HS-5 (cell line): ENCODE results near the gene TRIM61.
"Not testable (repeated sequence)": the region's sequence is repeated elsewhere in the genome, so short reads cannot be mapped to it uniquely, and the experiment has no call there.

Experiments
- DNase-seq: peaks from one replicate; pipeline ENCODE4 v3.0.0-alpha.2; 2012; ENCODE audit warnings: low read depth

Gene TRIM61

DNA sequence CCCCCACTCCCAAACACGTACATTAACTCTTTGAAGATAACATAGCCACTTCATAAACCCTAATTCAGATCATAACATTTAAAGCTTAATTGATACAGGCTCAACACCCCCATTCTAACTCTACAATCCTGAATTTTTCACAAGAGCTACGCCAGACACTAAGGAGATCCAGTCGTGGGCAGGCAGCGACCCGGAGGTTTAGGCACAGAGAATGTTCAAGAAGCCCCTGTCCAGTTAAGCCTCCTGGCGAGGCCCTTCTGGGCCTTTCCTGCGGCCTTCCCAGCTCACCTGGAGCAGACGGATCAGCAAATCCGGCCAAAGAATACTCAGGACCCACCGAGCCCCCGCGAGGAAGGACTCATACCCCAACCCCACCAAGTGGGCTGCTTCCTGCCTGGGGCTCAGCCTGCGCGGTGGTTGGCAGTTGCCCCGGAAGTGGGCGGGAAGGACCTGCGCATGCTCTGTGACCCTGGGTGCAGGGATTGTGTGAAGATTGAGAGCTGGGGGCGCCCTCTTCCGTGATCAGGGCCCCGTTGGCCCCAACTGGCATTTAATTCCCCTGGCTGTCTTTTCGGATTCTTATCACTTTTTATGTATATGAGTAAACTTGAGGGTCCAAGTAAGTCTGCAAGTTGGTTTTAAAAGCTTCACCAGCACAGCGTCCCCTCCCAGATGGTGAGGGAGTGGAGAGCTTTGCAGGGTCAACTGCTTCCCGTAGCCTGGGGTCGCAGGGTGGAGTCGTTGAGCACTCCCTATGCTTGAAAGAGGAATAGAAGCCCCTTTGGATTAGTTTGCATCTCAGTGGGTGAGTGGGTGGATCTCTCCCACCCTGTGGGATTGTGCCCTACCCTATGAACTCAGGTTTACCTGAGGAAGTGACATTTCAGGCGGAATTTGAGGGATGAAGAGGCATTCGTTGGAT, at the start of gene TRIM61:
Gene TRIM61, minus strand, starts transcription at position 415 of the 922 bp plus-strand sequence. CDS start 7,655 bp downstream, outside the sequence.
- DNase-seq: no peak

DNA sequence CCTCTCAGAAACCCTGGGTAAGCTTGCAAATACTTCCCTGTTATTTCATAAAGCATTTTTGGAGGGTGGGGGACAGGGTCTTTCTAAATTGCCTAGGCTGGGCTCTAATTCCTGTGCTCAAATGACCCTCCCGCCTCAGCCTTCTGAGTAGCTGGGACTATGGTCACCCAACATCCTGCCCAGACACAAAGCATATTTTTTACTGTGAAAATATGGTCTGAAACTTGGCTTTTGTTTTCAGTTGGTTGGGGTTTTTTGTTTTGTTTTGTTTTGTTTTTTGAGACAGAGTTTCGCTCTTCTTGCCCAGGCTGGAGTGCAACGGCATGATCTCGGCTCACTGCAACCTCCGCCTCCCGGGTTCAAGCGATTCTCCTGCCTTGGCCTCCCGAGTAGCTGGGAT, 48.3 kb upstream of the TRIM61 start:
- DNase-seq: not testable (repeated sequence)

DNA sequence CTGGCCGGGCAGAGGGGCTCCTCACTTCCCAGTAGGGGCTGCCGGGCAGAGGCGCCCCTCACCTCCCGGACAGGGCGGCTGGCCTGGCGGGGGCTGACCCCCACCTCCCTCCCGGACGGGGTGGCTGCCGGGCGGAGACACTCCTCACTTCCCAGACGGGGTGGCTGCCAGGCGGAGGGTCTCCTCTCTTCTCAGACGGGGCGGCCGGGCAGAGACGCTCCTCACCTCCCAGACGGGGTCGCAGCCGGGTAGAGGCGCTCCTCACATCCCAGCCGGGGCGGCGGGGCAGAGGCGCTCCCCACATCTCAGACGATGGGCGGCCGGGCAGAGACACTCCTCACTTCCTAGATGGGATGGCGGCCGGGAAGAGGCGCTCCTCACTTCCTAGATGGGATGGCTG, 42.5 kb upstream of the TRIM61 start:
- DNase-seq: not testable (repeated sequence)

DNA sequence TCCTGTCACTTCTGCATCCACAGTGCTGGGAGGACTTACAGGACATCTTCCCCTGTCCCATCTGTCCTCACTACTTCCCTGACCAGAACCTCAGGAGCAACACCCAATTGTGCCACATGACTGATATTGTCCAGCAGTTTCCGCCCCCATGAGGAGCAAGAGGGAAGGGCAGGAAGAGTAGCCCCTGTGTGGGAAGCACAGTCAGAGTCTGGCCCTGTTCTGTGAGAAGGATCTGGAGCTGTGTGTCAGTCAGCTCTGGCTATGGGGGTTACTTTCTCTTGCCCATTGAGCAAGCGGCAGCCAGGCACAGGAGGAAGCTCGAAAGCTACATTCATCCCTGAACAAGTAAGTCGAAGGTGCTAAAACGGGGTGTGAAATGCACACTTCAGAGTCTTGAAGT, 39.5 kb upstream of the TRIM61 start:
- no peak for DNase-seq

DNA sequence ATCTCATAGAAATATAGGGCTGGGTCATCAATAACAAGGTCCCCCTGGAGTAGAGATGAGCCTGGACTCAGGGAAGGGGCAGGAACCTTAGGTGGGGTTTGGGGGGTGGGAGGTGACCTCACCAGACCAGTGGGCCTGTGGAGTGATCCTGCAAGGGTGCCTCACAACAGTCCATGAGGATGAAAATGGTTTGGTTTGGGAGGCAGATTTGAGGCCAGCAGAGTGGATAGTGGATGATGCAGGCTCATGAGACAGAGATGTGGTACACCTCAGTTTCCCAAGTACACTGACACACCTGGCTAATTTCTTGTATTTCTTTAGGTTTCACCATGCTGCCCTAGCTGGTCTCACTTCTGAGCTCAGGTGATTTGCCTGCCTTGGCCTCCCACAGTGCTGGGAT, 36.2 kb upstream of the TRIM61 start:
- no peak for DNase-seq

DNA sequence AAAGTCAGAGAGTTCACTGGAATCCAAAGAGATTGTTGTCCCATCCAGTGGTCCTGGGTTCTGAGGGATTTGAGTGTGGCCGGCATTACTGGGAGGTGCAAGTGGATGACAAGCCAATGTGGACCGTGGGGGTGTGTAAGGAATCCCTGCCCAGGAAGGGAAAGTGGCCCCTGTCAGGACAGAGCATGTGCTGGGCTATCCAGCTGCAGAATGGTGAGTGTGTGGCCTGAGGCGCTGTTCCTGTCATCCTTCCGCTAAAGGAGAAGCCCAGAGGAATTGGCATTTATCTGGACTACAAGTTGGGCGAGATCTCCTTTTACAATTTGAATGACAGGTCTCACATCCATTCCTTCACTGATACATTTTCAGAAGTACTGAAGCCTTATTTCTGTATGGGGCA, 33.9 kb upstream of the TRIM61 start:
- DNase-seq: no peak

DNA sequence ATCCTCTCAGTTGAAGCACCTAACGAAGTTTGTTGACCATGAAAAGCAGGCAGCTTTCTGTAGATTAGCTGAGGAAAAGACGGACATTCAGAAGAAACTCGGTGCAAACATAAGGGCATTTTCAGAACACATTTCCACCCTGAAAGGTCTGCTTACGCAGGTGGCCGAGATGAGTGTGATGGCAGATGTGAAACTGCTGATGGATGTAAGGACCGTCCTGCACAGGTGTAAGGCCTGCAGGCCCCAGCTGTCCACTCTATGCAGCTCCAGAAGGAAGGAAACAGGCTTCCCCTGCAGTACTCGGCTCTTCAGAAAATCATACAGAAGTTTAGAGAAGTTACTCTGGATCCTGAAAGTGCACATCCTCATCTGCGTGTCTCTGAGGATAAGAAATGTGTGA, 33.5 kb upstream of the TRIM61 start:
- DNase-seq: no peak

DNA sequence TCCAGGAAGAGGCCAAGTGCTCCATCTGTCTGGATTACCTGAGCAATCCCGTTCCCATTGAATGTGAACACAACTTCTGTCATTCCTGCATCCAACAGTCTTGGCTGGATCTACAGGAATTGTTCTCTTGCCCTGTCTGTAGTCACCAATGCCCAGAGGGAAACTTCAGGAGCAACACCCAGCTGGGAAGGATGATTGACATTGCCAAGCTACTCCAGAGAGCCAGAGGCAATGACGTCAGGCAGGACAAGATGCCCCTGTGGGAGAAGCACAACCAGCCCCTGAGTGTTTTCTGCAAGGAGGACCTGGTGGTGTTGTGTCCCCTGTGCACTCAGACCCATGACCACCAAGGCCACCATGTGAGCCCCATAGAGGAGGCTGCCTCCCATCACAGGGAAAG, 33.0 kb upstream of the TRIM61 start:
- DNase-seq: no peak

DNA sequence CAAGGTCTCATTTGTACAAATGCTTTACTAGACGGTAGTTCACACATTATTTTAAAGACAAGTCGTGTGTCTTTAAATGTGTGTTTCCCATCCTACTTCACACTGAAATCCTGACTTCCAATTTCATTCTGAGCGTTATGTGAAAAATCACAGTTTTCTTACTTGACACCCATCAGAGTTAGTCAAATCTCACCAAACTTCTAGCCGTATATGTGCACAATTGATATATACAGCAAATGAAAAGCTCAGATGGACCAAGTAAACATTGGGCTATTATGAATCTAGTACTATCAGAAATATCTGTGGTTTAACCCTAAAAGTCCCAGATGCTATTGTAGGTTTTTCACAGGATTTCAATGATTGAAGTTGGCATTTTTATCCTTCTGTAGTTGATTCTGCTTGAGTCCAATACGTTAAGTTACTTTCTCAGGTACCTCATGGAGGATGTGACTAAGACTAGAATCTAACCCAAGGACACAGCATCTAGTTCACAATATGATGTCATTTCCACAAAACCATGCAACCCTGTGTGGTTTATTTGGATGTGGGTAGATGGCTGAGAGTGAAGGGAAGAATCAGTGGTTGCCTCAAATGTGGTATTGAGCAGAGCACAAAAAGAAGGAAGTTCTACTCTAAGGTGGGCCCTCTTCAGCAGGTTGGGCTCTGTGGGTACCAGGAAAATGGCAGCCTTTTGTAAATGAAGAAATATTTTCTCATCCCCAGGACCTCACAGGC, 32.2 kb upstream of the TRIM61 start:
- no peak for DNase-seq

DNA sequence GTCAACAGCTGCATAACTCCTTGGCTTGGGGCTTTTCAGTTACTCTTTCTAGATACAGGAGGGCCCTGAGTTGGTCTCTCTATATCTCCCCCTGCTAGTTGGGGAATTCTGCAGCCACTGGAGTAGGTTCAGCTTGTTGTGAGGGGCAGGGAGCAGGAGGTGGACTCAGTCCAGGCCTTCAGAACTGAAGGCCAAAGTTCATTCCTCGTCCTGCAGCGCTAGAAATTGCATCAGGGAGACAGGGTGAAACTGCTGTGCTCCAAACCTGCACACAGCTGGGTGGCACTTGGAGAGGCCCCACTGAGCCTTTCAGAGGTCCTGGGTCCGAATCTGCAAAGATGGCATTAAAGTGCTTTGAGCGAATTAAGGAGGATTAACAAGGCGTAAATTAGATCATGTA, 29.4 kb upstream of the TRIM61 start:
- no peak for DNase-seq

DNA sequence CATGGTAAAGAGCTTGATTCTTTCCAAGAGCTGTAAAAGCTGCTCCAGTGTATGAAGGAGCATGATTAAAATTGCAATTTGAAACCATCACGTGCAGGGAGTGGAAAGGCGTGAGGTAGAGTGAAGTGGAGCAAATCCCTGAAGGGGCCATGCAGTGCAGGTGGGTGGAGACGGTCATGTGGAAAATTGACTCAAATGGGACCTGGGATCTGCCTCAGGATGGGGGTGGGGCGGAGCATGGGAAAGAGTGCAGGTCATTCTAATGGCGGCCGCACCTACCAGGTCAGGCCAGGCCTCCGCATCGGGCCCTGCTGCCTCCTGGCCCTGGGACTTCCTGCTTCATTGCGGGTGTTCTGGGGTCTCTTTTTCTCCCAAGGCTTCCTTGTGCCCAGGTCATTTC, 29.0 kb upstream of the TRIM61 start:
- DNase-seq: no peak

DNA sequence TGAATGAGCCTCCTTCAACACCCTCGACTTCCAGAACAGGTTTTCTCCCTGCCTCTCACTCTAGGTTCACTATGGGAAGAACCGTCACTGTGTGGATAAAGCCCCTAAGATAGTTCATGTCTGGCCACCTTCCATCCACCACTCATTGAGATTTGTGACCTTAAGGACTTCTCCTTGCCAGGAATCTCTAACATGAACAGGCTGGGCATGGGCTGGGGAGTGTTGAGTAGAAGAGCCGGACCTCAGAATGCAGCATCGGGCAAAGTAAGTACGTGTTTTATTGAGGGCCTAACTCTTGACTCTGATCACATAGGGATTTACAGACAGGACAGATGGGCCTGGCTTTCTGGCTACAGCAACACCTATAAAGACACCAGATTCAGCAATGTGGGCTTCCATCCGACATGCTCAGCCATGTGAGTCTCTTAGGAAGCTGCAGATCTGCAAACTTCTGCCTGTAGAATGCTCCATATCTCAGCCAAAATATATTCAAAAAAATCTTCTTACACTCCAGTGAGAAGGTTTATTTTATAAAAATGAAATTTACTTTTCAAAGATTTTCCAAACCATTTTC, 28.0 kb upstream of the TRIM61 start:
- DNase-seq: no peak

DNA sequence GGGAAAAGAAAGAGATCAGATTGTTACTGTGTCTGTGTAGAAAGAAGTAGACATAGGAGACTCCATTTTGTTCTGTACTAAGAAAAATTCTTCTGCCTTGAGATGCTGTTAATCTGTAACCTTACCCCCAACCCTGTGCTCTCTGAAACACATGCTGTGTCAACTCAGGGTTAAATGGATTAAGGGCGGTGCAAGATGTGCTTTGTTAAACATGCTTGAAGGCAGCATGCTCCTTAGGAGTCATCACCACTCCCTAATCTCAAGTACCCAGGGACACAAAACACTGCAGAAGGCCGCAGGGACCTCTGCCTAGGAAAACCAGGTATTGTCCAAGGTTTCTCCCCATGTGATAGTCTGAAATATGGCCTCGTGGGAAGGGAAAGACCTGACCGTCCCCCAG, 24.5 kb upstream of the TRIM61 start:
- not testable (repeated sequence) for DNase-seq

DNA sequence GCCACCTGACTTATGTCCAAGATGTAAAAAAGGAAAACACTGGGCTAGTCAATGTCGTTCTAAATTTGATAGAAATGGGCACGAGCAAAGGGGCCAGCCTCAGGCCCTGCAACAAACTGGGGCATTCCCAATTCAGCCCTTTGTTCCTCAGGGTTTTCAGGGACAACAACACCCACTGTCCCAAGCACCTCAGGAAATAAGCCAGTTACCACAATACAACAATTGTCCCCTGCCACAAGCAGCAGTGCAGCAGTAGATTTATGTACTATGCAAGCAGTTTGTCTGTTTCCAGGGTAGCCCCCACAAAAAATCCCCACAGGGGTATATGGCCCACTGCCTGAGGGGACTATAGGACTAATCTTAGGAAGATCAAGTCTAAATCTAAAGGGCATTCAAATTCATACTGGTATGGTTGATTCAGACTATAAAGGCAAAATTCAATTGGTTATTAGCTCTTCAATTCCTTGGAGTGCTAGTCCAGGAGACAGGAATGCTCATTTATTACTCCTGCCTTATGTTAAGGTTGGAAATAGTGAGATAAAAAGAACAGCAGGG, 21.1 kb upstream of the TRIM61 start:
- DNase-seq: not testable (repeated sequence)

DNA sequence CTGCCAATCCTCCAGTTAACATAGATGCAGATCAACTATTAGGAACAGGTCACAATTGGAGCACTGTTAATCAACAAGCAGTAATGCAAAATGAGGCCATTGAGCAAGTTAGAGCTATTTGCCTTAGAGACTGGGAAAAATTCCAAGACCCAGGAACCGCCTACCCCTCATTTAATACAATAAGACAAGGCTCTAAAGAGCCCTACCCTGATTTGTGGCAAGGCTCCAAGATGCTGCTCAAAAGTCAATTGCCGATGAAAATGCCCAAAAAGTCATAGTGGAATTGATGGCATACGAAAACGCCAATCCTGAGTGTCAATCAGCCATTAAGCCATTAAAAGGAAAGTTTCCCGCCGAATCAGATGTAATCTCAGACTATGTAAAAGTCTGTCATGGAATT, 20.5 kb upstream of the TRIM61 start:
- no peak for DNase-seq

DNA sequence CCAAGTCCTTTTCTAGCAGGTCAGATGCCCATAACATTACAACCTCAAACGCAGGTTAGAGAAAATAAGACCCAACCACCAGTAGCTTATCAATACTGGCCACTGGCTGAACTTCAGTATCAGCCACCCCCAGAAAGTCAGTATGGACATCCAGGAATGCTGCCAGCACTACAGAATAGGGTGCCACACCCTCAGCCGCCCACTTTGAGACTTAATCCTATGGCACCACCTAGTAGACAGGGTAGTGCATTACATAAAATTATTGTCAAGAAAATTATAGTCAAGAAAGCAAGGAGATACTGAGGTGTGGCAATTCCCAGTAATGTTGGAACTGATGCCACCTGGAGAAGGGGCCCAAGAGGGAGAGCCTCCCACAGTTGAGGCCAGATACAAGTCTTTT, 19.9 kb upstream of the TRIM61 start:
- DNase-seq: peak; percentile 4

DNA sequence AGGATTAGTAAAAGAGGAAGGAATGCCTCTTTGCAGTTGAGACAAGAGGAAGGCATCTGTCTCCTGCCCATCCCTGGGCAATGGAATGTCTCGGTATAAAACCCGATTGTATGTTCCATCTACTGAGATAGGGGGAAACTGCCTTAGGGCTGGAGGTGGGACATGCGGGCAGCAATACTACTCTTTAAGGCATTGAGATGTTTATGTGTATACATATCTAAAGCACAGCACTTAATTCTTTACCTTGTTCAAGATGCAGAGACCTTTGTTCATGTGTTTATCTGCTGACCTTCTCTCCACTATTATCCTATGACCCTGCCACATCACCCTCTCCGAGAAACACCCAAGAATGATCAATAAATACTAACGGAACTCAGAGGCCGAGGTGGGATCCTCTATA, 18.7 kb upstream of the TRIM61 start:
- DNase-seq: not testable (repeated sequence)

DNA sequence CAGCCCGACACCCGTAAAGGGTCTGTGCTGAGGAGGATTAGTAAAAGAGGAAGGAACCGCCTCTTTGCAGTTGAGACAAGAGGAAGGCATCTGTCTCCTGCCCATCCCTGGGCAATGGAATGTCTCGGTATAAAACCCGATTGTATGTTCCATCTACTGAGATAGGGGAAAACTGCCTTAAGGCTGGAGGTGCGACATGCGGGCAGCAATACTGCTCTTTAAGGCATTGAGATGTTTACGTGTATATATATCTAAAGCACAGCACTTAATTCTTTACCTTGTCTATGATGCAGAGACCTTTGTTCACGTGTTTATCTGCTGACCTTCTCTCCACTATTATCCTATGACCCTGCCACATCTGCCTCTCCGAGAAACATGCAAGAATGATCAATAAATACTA, 13.3 kb upstream of the TRIM61 start:
- DNase-seq: not testable (repeated sequence)

DNA sequence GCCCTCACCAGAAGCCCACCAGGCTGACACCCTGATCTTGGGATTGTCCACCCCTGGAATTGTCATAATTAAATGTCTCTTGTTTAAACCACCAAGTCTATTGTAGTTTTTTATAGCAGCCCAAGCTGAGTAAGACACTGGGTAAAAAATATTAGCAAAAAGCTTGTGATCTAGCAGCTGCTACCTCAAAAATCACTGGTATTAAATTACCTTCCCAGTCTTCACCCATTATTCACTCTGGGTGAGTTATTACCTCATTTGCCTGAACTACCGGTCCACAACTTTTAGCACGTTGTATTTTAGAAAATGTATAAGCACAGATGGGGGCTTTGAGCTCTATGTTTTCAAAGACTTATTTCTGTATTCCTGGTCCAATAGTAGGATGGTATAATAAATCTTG, 12.0 kb upstream of the TRIM61 start:
- DNase-seq: no peak

DNA sequence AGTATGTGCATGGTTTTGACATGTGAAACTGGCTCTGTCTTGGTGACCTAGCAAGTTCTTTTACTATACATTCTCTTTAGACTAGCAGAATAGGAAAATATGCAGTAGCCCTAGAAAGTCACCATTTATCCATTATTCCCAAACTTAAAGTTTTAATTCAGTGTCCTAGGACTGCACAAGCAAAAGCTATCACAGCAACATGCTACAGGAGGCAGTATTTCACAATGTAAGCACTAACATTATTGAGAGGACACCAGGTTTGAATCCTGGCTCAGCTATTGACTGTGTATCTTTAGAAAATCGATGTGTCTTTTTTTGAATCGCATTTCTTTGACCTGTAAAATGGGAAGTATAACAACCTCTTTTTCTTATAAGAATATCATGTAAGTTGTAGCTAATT, 5.5 kb downstream of the TRIM61 start:
- DNase-seq: not testable (repeated sequence)

DNA sequence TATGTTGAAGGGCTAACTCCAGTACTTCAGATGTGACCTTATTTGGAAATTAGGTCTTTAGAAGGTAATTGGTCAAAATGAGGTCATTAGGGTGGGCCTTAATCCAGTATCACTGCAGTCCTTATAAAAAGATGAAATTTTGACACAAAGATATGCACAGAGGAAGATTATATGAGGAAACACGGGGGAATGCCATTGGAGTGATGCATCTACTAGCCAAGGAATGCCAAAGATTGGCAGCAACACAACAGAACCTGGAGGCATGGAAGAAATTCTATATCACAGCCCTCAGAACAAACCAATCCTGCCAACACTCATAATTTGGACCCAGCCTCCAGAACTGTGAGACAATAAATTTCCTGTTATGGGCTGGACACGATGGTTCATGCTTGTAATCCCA, 17.6 kb downstream of the TRIM61 start:
- peak; percentile 77 for DNase-seq

DNA sequence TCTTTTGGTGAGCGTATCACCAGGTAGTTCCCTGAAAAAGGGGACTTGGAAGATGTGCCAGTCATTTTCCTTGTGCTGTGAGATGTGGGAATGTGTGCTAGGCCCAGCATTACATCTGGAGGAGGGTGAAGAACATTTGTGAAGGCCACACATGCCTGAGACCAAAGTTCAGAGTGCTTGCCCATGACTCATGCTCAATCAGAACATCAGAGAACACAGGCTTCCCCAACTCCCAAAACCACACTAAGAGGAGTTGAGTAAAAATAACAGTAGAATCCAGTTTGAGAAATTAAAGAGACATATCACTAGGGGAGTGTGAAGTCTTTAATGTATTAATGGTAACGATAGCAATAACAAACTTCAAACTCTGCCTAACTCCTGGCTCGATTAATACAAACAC, 18.0 kb downstream of the TRIM61 start:
- DNase-seq: peak; percentile 49
